AML-193 (cell line): Measurements from ENCODE around the gene TMPRSS9.

Source experiments
- DNase-seq, 2 experiments: peaks; one replicate each; lab custom pipeline; 2025; lab: John Stamatoyannopoulos, UW

Gene TMPRSS9

GRCh38 chr19:2359992-2360685, at the start of gene TMPRSS9:
TMPRSS9 (plus strand) TSS chr19:2360265; CDS start chr19:2389786, 29,521 bp downstream.
- no peak for DNase-seq

DNA sequence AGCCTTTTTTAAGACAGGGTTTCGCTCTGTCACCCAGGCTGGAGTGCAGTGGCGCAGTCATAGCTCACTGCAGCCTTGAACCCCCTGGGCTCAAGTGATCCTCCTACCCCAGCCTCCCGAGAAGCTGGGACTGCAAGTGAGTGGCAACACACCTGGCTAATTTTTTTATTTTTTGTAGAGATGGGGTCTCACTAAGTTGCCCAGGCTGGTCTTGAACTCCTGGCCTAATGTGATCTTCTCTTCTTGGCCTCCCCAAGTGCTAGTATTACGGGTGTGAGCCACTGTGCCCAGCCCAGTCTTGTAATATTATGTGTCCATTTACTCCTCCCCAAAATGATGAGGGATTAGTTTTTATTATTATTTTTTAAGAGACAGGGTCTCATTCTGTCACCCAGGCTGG, 49.0 kb upstream of the TMPRSS9 start:
- DNase-seq, result no peak

DNA sequence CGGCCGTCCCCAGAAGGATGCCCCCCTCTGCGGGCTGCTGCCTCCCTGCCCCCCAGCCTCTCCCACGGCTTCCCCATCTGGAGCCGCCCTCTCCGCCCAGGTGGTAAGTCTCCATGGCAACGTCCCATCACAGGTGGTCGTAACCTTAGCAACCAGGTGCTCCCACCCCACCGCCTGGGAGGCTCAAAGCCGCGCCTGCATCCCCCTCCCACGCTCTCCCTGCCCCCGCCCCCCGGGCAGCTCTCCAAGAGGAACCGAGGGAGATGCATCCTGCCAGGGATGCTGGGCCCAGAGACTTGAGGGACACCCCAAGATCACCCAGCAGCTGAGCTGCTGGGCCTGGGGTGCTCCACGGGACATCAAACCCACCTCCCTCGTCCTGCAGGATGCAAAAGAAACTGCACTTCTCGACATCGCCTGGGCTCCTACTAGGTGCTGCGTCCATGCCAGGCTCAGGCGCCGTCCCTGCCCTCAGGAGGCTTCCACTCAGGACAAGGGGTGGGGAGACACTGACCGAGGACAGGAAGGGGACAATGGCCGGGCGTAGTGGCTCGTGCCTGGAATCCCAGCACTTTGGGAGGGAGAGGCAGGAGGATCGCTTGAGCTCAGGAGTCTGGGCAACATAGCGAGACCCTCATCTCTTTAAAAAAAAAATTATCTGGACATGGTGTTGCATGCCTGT, 47.1 kb upstream of the TMPRSS9 start:
- no peak for DNase-seq

GRCh38 chr19:2315121-2315817, 44.8 kb upstream of the TMPRSS9 start:
- DNase-seq, result no peak

DNA sequence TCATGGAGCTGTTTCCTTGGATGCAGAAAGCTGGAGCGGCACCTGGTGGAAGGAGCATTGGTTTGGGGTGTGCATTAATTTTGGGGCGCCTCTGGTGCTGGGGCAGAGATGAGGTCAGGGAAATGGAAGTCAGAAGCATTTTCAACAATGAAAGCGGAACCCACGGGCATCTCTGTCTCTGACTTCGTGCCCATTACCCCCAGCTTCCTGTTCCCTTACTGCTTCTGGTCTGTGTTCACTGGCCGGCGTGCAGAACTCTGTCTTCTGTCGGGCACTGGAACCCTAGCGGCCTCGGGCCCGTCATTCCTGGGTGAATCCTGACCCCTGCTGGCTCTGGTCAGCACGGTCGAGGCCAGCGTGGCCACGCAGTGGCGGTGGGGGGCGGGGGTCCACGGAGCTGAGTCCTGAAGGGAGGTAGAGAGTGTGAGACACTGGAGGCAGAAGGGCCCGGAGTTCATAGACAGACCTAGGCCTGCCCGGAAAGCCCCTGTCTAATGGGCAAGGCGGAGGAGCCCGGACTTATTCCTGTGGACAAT, 44.2 kb upstream of the TMPRSS9 start:
- peak; percentile 94 to 96 for DNase-seq

DNA sequence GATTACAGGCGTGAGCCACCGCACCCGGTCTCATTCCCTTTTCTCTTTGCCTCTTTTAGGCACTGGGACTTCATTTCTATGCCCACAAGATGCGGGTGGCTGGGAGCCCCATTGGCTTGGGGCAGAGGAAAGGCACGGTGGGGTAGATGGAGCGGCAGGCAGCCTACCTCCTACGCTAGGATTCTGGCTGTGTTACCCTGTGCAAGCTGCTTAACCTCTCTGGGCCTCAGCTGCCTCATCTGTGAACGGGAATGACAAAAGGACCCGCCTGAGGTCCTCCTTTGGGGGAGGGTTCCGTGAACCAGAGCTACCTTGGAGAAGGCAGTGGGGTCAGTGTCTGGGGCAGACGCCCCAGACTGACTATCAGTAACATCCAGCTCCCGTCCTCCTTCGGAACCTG, 42.8 kb upstream of the TMPRSS9 start:
- no peak for DNase-seq

DNA sequence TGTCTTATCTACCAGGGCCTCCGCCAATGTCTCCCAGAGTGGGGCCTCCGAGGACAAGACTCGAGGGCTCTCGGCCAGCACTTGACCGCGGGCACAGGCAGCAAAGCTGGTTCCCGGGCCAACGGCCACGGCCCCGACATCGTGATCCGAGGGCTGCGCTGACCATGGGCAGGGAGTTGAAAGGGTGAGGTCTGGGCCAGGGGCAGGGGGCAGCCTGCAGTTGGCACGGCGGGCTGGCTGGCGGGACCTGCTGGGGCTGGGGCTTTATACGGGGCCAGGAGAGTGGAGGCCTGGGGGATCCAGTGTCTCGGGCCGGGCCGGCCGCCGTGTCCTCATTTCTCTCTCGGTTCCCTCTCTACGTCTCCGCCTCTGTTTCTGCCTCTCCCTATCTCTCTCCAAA, 42.3 kb upstream of the TMPRSS9 start:
- no peak for DNase-seq

DNA sequence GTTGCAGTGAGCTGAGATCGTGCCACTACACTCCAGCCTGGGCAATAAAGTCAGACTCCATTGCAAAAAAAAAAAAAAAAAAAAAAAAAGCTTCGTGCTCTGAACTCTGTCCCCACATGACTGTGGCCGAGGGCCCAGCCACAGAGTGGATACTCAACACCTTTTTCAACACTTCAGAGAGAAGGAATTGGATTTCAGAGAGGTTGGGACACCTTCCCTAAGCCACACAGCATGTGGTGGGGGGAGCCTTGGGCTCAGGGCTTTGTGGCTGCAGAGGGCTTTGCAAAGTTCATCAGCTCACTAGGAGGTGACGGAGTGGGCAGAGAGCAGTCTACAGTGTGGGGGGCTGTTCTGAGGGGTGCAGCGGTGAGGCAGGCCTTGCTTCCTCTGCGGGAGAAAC, 41.1 kb upstream of the TMPRSS9 start:
- no peak for DNase-seq

DNA sequence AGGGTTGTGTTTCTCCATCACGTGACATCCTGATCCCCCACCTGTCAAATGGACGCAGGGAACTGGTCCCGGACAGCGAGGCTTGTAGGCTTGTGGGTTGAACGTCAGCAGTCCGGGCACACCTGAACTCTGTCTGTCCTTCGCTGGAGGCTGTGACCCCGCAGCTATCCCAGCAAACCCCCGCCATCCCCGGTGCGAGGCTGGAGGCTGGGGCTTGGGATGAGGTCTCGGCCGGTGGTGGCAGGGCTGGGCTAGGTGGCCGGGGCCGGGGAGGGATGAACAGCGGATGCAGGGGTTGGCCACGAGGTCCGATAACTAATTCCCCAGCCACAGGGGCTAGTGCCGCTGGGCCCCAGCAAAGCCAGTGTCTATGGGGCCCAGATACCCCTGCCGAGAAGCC, 40.5 kb upstream of the TMPRSS9 start:
- no peak for DNase-seq

DNA sequence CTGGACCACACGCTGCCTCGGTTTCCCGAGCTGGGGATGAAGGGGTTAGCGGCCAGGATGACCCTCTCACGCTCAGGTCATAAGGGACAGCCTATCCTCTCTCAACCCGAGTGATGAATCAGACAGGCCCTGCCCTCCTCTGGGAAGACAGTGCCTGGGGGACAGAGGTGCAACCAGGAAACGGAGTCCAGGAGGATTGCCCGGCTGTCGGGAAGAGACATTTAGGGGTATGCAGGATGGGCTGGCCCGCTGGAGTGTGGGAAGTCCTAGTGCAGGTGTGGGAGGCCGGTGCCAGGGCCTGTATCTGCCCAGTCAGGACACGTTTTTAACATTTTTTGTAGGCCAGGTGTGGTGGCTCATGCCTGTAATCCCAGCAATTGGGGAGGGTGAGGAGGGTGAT, 40.0 kb upstream of the TMPRSS9 start:
- no peak for DNase-seq

DNA sequence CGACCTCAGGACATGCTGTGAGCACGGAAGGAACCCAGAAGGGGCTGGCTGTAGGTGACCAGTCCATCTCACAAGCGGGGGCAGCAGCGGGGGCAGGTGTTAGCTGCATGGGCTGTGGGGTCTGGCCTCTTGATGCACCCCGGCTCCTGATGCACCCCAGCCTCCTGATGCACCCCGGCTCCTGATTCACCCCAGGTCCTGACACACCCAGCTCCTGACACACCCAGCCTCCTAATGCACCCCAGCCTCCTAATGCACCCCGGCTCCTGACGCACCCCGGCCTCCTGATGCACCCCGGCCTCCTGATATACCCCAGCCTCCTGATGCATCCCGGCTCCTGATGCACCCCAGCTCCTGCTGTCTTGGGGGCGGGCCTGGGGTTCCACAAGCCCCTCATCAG, 39.1 kb upstream of the TMPRSS9 start:
- no peak for DNase-seq

DNA sequence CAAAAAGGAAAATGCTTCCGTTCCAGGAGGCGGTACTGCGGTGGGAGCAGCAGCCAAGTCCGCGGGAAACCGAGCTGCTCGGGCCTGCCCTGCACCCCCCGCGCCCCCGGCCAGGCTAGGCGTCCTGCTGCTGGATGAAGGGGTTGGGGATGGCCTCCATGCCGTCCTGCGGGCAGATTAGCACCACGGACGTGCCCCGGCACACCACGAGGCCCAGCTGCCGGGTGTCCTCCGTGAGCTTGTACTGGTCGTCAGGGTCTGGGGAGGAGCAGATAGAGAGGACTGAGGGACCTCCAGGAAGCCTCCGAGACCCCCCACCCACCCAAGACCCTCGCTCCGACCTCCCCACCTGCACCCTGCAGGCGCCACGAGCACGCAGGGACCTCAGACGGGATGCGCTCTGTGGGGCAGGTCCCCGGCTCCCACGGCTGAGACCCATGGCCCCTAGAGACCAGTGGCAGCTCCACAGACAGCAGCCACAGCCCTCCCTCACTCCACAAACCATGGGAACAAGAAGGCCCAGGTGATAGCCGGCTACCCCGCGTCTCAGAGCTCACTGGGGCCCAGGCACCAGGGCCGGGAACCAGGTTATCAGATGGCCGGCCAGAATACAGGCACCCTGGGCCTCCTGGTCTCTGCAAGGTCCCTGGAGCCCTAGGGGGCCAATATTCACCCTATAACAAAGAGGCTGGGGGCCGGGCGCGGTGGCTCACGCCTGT, 38.3 kb upstream of the TMPRSS9 start:
- DNase-seq, result no peak

- DNase-seq, result no peak
Observed at GRCh38 chr19:2323707-2324106, 36.4 kb upstream of the TMPRSS9 start.

DNA sequence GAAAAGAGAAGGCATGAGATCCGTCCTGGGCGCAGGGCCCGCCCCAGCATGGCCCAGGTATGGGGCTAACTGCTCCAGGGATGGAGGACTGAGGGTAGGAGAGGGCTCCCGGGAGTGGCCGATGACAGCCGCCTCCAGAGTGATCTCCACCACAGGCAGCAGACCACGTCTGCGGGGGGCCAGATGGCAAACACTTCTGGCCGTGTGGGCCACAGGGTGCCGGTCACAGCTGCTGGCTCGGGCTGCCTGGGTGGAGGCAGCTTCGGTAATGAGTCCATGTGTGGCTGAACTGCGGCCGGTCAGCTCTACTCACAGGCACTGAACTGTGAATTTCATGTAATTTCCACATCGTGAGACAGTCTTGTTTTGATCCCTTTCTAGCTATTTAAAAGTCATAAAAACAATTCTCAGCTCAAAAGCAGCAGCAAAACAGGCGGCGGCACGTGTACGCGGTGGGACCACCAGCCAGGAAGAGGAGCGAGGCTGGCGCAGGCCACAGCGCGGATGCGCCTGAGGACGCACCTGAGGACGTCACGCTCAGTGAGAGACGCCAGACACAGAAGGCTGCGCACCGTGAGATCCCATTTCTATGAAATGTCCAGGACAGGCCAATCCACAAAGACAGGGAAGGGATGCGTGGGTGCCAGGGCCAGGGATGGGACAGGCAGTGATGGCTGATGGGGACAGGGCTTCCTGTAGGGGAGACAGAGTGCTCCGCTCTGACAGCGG, 35.7 kb upstream of the TMPRSS9 start:
- no peak for DNase-seq

DNA sequence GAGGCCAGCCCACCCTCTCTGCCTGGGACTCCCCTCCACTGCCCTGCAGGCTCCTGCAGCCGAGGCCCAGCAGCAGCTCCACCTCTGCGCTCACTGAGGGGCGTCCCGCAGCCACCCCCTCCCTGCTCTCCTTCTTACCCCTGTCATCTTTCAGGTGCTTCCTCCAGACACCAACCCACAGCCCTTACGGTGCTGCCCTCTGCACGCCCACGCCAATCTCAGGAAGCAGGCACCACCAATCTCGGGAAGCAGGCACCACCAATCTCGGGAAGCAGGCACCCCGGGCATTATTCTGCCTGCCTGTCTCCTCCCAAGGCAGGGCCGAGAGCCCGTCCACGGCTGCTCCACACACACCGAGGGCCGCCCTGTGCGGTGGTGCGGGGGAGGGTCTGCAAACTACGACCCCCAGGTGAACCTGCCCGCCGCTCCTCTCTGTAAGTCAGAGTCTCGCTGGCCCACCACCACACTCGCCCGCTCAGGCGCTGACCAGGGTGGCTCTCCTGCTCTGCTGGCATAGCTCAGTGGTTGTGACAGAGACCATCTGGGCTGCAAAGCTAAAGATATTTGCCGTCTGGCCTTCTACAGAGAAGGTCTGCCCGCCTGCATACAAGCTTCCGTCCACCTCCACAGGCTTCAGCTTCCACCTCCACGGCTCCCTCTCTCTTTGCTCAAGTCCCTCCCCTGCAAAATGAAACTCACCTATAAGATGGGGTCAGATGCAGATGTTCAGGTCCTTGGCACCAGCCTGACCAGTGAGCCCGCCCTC, 34.6 kb upstream of the TMPRSS9 start:
- DNase-seq, result no peak

GRCh38 chr19:2326699-2327360, 33.2 kb upstream of the TMPRSS9 start:
- no peak for DNase-seq

DNA sequence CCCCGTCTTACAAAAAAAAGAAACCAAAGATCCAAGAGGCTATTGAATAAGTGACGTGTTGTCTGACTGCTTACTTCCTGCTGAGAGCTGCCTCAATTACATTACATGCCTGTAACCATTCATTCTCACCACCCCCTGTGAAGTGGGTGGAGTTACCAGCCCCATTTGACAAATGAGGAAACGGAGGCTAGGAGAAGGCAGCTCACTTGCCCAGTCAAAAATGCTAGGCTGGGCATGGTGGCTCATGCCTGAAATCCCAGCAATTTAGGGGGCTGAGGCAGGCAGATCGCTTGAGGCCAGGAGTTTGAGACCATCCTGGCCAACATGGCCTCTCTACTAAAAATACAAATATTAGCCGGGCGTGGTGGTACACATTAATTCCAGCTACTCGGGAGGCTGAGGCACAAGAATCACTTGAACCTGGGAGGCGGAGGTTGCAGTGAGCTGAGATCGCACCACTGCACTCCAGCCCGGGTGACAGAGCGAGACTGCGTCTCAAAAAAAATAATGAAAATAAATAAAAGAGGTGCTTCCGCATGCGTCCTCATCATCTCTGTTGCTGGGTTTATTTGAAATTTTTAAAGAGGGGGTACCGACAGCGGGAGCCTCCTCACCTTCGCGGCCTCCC, 32.2 kb upstream of the TMPRSS9 start:
- peak; percentile 80 to 83 for DNase-seq

GRCh38 chr19:2328401-2329148, 31.5 kb upstream of the TMPRSS9 start, which contains the start of the genes LSM7 and SPPL2B:
LSM7 (minus strand) TSS chr19:2328586; CDS start chr19:2328566, 20 bp downstream.
SPPL2B (plus strand) TSS chr19:2328684; CDS start chr19:2328710, 26 bp downstream.
- DNase-seq, result peak; percentile 70 to 71

- DNase-seq, result no peak
Observed at GRCh38 chr19:2329149-2329478, 31.0 kb upstream of the TMPRSS9 start.
